Spleen (tissue), 7 donors: ENCODE measurements around the gene ANKS1B.

Source experiments
- POLR2A ChIP-seq, 3 donors: fragments of 450-650 bp; IDR thresholded peaks; one replicate each; pipeline ENCODE4 v1.5.1; 2017; ENCODE audit warnings: antibody characterized with exemption in 3 of 3, mild to moderate bottlenecking in 1 of 3
- POLR2AphosphoS5 ChIP-seq, 3 donors: sonication (generic); formaldehyde crosslinking; IDR thresholded peaks; one replicate each; pipeline ENCODE4 v1.5.1; 2017; ENCODE audit warnings: antibody characterized with exemption in 3 of 3
- TF ChIP-seq, protein P1 (sequence below), 11 experiments: fragments of 200-600 bp in 7 of 11; fragments of 450-650 bp in 4 of 11; sonication (generic) in 4 of 11; IDR thresholded peaks in 8 of 11; conservative IDR thresholded peaks in 3 of 11; 1 replicate in 7 of 11; 2 replicates in 4 of 11; pipeline versions ENCODE4 v1.4.0 to v1.8.0; 2016 to 2021; ENCODE audit warnings: antibody characterized with exemption in 11 of 11, inconsistent platforms in 4 of 11, mild to moderate bottlenecking in 1 of 11
- donor health status: DM: no; HTN: no; CAD: no; lungs with moderate emphysema.
- donor health status: DM: no; HTN: no; CAD: no.
- donor health status: DM: no; HTN: no; CAD: no.

DNA sequence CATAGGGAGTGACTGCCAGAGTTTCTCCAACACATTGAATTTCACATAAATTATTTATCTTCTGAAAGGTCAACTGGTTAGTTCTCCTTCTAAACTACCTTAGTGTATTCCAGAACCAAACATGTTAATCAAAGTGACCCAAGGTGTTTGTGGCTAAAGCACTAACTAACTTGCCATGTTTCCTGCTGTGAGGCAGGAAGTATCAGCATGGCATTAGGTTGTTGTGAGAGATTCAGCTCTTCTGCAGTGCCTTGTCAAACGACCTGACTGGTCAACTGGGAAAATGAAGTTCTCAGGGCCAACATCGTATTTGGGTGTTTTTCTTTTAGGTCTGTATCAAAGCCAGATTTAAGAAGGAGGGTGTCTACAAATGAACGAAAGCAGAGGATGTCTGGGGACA lies 891.6 kb downstream of the ANKS1B start:
- TF ChIP-seq, protein P1, sequence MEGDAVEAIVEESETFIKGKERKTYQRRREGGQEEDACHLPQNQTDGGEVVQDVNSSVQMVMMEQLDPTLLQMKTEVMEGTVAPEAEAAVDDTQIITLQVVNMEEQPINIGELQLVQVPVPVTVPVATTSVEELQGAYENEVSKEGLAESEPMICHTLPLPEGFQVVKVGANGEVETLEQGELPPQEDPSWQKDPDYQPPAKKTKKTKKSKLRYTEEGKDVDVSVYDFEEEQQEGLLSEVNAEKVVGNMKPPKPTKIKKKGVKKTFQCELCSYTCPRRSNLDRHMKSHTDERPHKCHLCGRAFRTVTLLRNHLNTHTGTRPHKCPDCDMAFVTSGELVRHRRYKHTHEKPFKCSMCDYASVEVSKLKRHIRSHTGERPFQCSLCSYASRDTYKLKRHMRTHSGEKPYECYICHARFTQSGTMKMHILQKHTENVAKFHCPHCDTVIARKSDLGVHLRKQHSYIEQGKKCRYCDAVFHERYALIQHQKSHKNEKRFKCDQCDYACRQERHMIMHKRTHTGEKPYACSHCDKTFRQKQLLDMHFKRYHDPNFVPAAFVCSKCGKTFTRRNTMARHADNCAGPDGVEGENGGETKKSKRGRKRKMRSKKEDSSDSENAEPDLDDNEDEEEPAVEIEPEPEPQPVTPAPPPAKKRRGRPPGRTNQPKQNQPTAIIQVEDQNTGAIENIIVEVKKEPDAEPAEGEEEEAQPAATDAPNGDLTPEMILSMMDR (IDR thresholded peaks at IDR 0.05 in 8 of 11, conservative IDR thresholded peaks at IDR 0.05 in 3 of 11) = no peak
- TF ChIP-seq POLR2A (IDR thresholded peaks at IDR 0.05) = no peak
- TF ChIP-seq POLR2AphosphoS5 (IDR thresholded peaks at IDR 0.05) = no peak
